ENCODE results near the gene NID1. TPM values are rescaled to one million over a fixed set of nuclear protein-coding genes. Genes with fewer than 3 reads are reported as not detected.

Gene NID1
- polyA plus RNA-seq, 1 donor, result 76.0 TPM

DNA sequence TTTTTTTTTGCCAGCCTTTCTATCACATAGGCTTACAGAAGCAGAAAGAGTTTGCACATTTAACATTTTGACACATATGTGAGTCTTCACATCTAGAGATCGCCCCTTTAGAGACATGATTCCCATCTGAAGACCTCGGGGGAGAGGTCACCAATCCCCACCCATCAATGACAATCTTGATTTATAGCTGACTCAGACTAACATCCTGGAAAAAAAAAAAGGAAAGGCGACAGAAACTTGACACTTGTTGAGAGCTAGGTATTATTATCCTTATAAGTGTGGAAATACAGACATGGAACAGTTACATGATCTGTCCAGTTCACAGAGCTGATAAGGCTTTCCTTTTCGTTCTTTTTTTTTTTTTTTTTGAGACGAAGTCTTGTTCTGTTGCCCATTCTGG is 28.0 kb upstream of the NID1 start:
- Histone ChIP-seq H3K4me3 (ENCODE audit: low read length) (no peak overlapping the region), H3K27ac (ENCODE audit: low read length) (no peak overlapping the region), H3K9me3 (ENCODE audit: control insufficient read depth, low read depth, low read length) (peaks cover 8% of the 10 kb centered on the region), H3K27me3 (ENCODE audit: control insufficient read depth, insufficient read depth, low read length) (no peaks in the 10 kb centered on the region), H3K36me3 (ENCODE audit: control insufficient read depth, insufficient read depth, low read length) (no peaks in the 10 kb centered on the region), H3K4me1 (ENCODE audit: control insufficient read depth, insufficient read depth, low read length) (no peaks in the 10 kb centered on the region)
- DNase-seq, result no peak
- WGBS (ENCODE audit: insufficient coverage, low lambda C conversion rate), result 86% methylated on average over 1 of the region's 5 CpGs

DNA sequence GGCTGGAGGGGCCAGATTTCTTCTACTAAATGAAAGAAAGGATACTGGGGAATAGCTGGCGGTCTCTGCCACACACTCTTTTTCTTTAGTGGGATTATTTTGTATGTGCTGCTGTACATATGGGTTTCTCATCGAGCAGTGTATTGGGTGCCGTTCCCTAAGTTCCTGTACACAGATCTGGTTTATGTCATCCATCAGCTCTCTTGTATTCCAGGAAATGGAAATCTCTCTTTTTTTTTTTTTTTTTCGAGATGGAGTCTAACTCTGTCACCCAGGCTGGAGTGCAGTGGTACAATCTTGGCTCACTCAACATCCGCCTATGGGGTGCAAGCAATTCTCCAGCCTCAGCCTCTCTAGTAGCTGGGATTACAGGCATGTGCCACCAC is 27.0 kb upstream of the NID1 start:
- H3K4me1 ChIP-seq (ENCODE audit: control insufficient read depth, insufficient read depth, low read length), result no peaks in the 10 kb centered on the region
- H3K4me3 ChIP-seq (ENCODE audit: low read length), result no peak overlapping the region
- no peak for DNase-seq
- H3K27ac ChIP-seq (ENCODE audit: low read length), result no peak overlapping the region
- 100% methylated on average over 2 of the region's 5 CpGs for WGBS (ENCODE audit: insufficient coverage, low lambda C conversion rate)
- H3K9me3 ChIP-seq (ENCODE audit: control insufficient read depth, low read depth, low read length), result peaks cover 3% of the 10 kb centered on the region
- no peaks in the 10 kb centered on the region for H3K36me3 ChIP-seq (ENCODE audit: control insufficient read depth, insufficient read depth, low read length)
- no peaks in the 10 kb centered on the region for H3K27me3 ChIP-seq (ENCODE audit: control insufficient read depth, insufficient read depth, low read length)

DNA sequence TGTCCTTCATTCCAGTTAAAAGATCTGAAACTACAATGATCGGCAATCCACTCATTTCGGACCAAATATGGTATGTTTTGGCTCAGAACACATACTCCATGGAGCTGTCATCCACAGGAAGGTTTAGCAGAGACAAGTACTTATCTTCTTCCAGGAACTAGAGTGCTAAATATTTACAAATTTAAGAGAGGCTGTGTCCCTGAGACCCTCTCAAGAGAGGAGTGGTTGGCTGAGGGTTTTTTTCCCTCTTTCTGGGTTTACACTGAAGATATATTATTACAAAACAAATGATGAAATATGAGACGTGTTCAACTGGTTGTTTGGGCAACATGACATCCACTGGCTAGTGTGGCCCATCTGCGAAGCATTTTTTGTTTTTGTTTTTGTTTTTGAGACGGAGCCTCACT is 25.9 kb upstream of the NID1 start:
- H3K4me1 ChIP-seq (ENCODE audit: control insufficient read depth, insufficient read depth, low read length), result no peaks in the 10 kb centered on the region
- no peaks in the 10 kb centered on the region for H3K36me3 ChIP-seq (ENCODE audit: control insufficient read depth, insufficient read depth, low read length)
- H3K4me3 ChIP-seq (ENCODE audit: low read length), result no peak overlapping the region
- 80% methylated on average over 1 of the region's 5 CpGs for WGBS (ENCODE audit: insufficient coverage, low lambda C conversion rate)
- H3K27ac ChIP-seq (ENCODE audit: low read length), result no peak overlapping the region
- H3K9me3 ChIP-seq (ENCODE audit: control insufficient read depth, low read depth, low read length), result peaks cover 1% of the 10 kb centered on the region
- H3K27me3 ChIP-seq (ENCODE audit: control insufficient read depth, insufficient read depth, low read length), result no peaks in the 10 kb centered on the region
- DNase-seq, result peak; percentile 24 to 35

DNA sequence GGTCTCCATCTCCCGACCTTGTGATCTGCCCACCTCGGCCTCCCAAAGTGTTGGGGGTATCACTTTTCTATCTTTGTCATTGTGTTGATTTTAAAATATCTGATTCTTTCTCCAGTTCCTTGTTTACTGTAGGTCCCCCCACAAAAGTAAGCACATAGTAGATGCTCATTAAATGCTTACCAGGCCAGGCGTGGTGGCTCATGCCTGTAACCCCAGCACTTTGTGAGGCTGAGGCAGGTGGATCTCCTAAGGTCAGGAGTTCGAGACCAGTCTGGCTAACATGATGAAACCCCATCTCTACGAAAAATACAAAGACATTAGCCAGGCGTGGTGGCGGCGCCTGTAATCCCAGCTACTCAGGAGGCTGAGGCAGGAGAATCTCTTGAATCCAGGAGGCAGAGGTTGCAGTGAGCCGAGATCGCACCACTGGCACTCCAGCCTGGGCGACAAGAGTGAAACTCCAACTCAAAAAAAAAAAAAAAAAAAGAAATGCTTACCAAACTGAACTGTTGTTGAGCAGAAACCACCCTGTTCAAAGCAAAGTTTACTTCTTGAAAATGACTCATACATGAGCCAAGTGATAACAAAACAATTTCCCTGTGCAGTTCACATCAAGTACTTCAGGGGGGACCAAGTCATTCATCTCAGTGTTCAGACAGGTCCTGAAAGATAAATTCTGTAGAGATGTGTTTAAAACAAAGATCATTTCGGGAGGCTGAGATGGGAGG is 24.3 kb upstream of the NID1 start:
- Histone ChIP-seq H3K27me3 (ENCODE audit: control insufficient read depth, insufficient read depth, low read length) (peaks cover 3% of the 10 kb centered on the region), H3K9me3 (ENCODE audit: control insufficient read depth, low read depth, low read length) (no peaks in the 10 kb centered on the region), H3K4me1 (ENCODE audit: control insufficient read depth, insufficient read depth, low read length) (no peaks in the 10 kb centered on the region), H3K4me3 (ENCODE audit: low read length) (no peak overlapping the region), H3K36me3 (ENCODE audit: control insufficient read depth, insufficient read depth, low read length) (no peaks in the 10 kb centered on the region), H3K27ac (ENCODE audit: low read length) (no peak overlapping the region)
- DNase-seq, result peak in 1 of 2 donors; percentile 29
- no CpG with 5 or more reads among the region's 12 CpGs for WGBS (ENCODE audit: insufficient coverage, low lambda C conversion rate)

- no peaks in the 10 kb centered on the region for H3K4me1 ChIP-seq (ENCODE audit: control insufficient read depth, insufficient read depth, low read length)
- H3K9me3 ChIP-seq (ENCODE audit: control insufficient read depth, low read depth, low read length), result peaks cover 1% of the 10 kb centered on the region
- H3K27ac ChIP-seq (ENCODE audit: low read length), result no peak overlapping the region
- H3K36me3 ChIP-seq (ENCODE audit: control insufficient read depth, insufficient read depth, low read length), result no peaks in the 10 kb centered on the region
- no peak for DNase-seq
- H3K4me3 ChIP-seq (ENCODE audit: low read length), result no peak overlapping the region
- peaks cover 10% of the 10 kb centered on the region for H3K27me3 ChIP-seq (ENCODE audit: control insufficient read depth, insufficient read depth, low read length)
- WGBS (ENCODE audit: insufficient coverage, low lambda C conversion rate), result 76% methylated on average over 3 of the region's 7 CpGs
Observed at GRCh38 chr1:236086537-236086936, 21.6 kb upstream of the NID1 start.

GRCh38 chr1:236085545-236086159 is 20.8 kb upstream of the NID1 start:
- WGBS (ENCODE audit: insufficient coverage, low lambda C conversion rate), result 100% methylated on average over 2 of the region's 6 CpGs

DNA sequence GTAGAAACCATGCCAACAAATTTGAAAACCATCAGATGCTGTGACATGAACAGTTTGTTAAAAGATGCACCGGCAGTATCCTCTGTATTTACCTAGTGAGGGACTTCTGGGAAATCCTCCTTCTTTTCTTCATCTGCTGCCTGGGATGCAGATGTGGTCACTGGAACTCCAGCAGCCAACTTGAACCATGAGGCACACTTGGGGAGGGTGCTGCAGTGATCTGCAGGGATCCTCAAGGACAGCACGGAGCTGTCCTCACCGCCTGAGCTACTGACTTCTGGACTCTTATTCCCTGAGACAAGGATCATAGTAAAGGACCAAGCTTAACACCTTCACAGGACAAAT is 19.5 kb upstream of the NID1 start:
- Histone ChIP-seq H3K27me3 (ENCODE audit: control insufficient read depth, insufficient read depth, low read length) (peaks cover 10% of the 10 kb centered on the region), H3K36me3 (ENCODE audit: control insufficient read depth, insufficient read depth, low read length) (no peaks in the 10 kb centered on the region), H3K9me3 (ENCODE audit: control insufficient read depth, low read depth, low read length) (peaks cover 2% of the 10 kb centered on the region), H3K4me1 (ENCODE audit: control insufficient read depth, insufficient read depth, low read length) (no peaks in the 10 kb centered on the region), H3K4me3 (ENCODE audit: low read length) (no peak overlapping the region), H3K27ac (ENCODE audit: low read length) (no peak overlapping the region)
- no peak for DNase-seq
- no CpG with 5 or more reads among the region's 3 CpGs for WGBS (ENCODE audit: insufficient coverage, low lambda C conversion rate)

More at GRCh38 chr1:236085545-236086159, 20.8 kb upstream of the NID1 start:
- no peak overlapping the region for H3K4me3 ChIP-seq (ENCODE audit: low read length)
- H3K36me3 ChIP-seq (ENCODE audit: control insufficient read depth, insufficient read depth, low read length), result no peaks in the 10 kb centered on the region
- peaks cover 2% of the 10 kb centered on the region for H3K9me3 ChIP-seq (ENCODE audit: control insufficient read depth, low read depth, low read length)
- no peak for DNase-seq
- H3K27me3 ChIP-seq (ENCODE audit: control insufficient read depth, insufficient read depth, low read length), result peaks cover 10% of the 10 kb centered on the region
- no peaks in the 10 kb centered on the region for H3K4me1 ChIP-seq (ENCODE audit: control insufficient read depth, insufficient read depth, low read length)
- H3K27ac ChIP-seq (ENCODE audit: low read length), result no peak overlapping the region

DNA sequence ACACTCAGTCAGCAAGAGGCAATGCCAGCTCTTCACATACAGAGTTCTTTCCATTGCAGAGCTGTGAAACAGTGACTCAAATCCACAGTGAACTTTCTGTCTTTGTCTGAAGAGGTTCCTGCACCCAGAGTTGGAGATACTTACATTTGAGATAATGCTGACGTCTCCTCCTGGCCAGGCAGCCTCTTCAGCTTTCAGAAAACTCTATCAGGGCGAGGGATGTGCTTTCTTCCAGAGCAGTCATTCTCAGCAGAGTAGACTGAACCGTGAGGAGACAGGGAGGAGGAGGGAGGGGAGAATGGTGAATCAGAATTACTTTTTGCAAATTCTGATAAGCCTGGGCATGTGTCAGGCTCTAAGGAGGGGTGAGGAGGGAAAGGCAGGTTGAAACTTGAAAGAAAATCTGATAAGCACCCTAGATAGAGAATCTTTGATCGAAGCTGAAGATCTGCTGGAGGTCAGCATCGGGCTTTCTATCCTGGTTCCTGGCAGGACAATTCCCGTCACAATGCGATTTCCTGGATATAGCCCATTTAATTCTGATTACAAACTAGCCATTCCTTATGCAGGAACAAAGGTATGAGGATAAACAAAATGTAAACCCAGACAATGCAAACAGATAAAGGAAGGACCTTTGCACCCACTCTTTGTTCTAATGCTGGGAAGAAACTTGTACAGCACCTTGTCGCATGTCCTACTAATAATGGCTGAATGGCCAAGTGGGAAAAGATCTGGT is 18.9 kb upstream of the NID1 start:
- peaks cover 10% of the 10 kb centered on the region for H3K27me3 ChIP-seq (ENCODE audit: control insufficient read depth, insufficient read depth, low read length)
- H3K36me3 ChIP-seq (ENCODE audit: control insufficient read depth, insufficient read depth, low read length), result no peaks in the 10 kb centered on the region
- no peak for DNase-seq
- H3K4me3 ChIP-seq (ENCODE audit: low read length), result no peak overlapping the region
- peaks cover 2% of the 10 kb centered on the region for H3K9me3 ChIP-seq (ENCODE audit: control insufficient read depth, low read depth, low read length)
- H3K27ac ChIP-seq (ENCODE audit: low read length), result no peak overlapping the region
- no CpG with 5 or more reads among the region's 8 CpGs for WGBS (ENCODE audit: insufficient coverage, low lambda C conversion rate)
- H3K4me1 ChIP-seq (ENCODE audit: control insufficient read depth, insufficient read depth, low read length), result no peaks in the 10 kb centered on the region

DNA sequence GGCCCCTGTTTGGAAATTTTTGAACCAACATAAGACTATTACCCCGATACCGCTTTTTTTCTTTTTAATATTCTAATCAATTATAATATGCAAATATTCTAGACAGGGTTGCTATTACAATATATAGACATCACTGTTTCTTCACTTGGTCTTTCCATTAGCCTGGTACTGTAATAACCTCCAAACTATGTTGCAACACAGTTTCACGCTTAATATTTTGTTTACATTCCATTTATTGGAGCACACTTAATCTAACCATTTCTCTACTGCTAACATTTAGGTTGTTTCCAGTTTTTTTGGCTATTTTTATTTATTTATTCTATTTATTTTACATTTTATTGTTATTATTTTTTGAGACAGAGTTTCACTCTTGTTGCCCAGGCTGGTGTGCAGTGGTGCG is 17.6 kb upstream of the NID1 start:
- H3K4me3 ChIP-seq (ENCODE audit: low read length), result no peak overlapping the region
- H3K27me3 ChIP-seq (ENCODE audit: control insufficient read depth, insufficient read depth, low read length), result peaks cover 10% of the 10 kb centered on the region
- H3K4me1 ChIP-seq (ENCODE audit: control insufficient read depth, insufficient read depth, low read length), result no peaks in the 10 kb centered on the region
- no peaks in the 10 kb centered on the region for H3K36me3 ChIP-seq (ENCODE audit: control insufficient read depth, insufficient read depth, low read length)
- no peak for DNase-seq
- no CpG with 5 or more reads among the region's 4 CpGs for WGBS (ENCODE audit: insufficient coverage, low lambda C conversion rate)
- H3K9me3 ChIP-seq (ENCODE audit: control insufficient read depth, low read depth, low read length), result peaks cover 2% of the 10 kb centered on the region
- H3K27ac ChIP-seq (ENCODE audit: low read length), result no peak overlapping the region

DNA sequence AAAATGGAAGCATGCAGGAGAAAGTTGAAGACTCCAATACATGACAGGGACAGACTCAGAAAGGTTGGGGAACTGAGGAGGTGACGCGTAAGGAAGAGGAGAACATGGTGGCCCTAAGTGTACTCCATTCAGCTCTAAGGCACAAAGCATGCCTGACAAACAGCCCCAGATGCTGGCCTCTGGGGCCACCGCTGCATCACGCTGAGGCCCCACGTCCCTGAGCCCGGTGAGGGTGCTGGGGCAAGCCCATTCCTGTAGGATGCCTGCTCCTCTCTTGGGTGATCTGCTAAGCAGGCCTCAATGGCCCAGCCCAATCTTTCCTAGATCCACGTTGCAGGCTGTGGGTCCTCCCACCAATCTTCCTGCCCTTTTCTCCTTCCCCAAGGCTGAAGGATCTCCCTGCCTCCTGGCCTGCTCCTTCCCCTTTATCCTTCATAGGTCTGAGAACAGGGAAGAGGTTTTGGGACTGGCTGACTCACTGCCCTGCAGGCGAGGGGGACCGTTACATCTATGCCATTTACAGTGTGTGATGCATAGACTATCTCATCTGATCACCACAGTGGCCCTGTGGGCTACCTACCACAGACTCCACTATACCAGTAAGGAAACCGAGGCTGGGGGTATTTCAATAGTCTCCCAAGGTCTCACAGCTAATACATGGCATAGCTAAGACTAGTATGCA is 16.8 kb upstream of the NID1 start:
- H3K27me3 ChIP-seq (ENCODE audit: control insufficient read depth, insufficient read depth, low read length), result peaks cover 10% of the 10 kb centered on the region
- no peaks in the 10 kb centered on the region for H3K36me3 ChIP-seq (ENCODE audit: control insufficient read depth, insufficient read depth, low read length)
- no CpG with 5 or more reads among the region's 10 CpGs for WGBS (ENCODE audit: insufficient coverage, low lambda C conversion rate)
- DNase-seq, result no peak
- no peaks in the 10 kb centered on the region for H3K4me1 ChIP-seq (ENCODE audit: control insufficient read depth, insufficient read depth, low read length)
- peaks cover 2% of the 10 kb centered on the region for H3K9me3 ChIP-seq (ENCODE audit: control insufficient read depth, low read depth, low read length)
- H3K4me3 ChIP-seq (ENCODE audit: low read length), result no peak overlapping the region
- no peak overlapping the region for H3K27ac ChIP-seq (ENCODE audit: low read length)

All from large intestine (tissue), 3 donors.